Measurements from ENCODE around the gene MT1H.

Gene MT1H

DNA sequence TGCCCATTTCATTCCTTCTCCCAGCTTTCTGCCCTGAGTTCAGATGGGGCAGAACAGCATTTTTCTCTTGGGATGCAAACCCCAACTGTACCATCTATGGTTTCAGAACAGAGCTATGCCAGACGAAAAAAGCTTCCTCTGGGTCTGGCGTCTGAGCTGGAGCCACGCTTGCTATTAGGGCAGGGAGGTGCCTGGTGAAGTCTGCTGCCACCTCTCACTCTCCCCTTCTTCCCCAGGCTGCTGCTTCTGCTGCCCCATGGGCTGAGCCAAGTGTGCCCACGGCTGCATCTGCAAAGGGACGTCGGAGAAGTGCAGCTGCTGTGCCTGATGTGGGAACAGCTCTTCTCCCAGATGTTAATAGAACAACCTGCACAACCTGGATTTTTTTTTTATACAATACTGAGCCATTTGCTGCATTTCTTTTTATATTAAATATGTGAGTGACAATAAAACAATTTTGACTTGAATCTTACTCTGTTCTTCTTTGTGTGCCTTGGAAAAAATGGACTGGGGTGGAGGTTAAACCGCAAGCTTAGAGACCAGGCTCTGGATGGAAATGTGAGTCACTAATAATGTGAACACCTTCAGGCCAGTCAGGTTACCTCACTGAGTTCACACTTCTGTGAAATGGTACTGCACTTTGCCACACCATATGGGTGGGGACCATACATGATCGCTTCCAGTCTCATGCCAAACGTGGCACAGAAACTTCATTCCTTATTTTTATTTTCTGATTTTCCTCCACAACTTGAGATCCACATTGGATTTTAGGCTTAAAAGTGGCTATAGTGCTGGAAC is 32.8 kb upstream of the MT1H start:
- DNase-seq (ENCODE audit: low read depth in 2 of 2, low spot score in 1 of 2), result no peak

DNA sequence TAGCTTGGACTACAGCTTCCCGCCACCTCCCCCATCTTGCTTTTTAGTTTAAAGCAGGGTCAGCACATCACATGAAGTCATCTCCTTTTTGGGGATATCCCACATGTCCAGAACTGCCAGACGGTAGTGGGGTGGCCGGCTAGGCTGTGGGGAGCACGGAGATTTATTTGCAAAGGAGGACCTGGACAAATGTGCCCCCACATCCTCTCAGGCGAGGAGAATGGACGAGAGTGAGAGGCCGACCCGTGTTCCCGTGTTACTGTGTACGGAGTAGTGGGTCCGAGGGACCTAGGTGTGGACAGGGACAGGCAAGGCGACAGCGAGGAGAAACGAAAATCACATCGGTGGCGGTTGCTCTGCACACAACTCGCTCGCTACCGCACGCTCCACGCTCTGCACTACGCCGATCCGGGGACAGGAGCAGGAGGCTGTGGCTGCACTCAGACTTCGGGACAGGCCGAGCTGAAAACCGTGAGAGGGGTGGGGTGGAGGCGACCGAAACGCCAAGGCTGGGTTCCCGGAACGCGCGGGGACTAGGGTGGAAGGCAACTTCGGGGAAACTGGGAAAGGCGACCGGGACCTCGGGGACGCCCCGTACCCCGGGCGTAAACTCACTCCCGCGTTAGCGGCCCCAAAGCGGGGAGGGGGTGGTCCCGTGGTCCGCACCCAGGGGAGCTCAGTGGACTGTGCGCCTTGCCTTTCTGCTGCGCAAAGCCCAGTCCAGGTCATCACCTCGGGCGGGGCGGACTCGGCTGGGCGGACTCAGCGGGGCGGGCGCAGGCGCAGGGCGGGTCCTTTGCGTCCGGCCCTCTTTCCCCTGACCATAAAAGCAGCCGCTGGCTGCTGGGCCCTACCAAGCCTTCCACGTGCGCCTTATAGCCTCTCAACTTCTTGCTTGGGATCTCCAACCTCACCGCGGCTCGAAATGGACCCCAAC is 31.5 kb upstream of the MT1H start, which contains the start of gene MT1A:
Gene MT1A, plus strand, starts transcription at position 853 of the 937 bp plus-strand sequence. Its CDS starts 73 bp downstream, at position 926.
- DNase-seq (ENCODE audit: low read depth in 2 of 2, low spot score in 1 of 2), result no peak

GRCh38 chr16:56639045-56639444 is 30.6 kb upstream of the MT1H start:
- no peak for DNase-seq (ENCODE audit: low read depth in 2 of 2, low spot score in 1 of 2)

DNA sequence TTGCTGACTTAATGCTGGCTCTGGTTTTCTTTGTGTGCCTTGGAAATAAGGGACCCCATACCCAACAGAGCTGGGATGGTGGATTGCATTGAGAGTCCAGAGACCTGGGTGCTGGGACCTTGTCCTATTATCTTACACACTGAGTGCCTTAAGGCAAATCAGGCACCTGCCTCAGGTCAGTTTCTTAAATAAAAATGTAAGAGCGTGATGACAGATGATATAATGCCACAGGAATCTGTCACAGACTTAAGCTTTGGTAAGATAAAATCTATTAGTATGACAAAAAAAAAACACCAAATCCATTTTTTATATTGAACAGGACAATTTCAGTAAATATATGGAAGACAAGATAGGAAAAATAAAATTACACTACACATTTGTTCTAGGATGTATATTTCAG is 29.5 kb upstream of the MT1H start:
- DNase-seq (ENCODE audit: low read depth in 2 of 2, low spot score in 1 of 2), result no peak

- no peak for DNase-seq (ENCODE audit: low read depth in 2 of 2, low spot score in 1 of 2)
These were observed 28.4 kb upstream of the MT1H start for GRCh38 chr16:56641166-56641565.

GRCh38 chr16:56643080-56643778 is 26.4 kb upstream of the MT1H start:
- peak; percentile 42 for DNase-seq (ENCODE audit: low read depth in 2 of 2, low spot score in 1 of 2)

- no peak for DNase-seq (ENCODE audit: low read depth in 2 of 2, low spot score in 1 of 2)
These were observed 25.8 kb upstream of the MT1H start for GRCh38 chr16:56643833-56644232.

GRCh38 chr16:56645311-56645710 is 24.3 kb upstream of the MT1H start:
- no peak for DNase-seq (ENCODE audit: low read depth in 2 of 2, low spot score in 1 of 2)

DNA sequence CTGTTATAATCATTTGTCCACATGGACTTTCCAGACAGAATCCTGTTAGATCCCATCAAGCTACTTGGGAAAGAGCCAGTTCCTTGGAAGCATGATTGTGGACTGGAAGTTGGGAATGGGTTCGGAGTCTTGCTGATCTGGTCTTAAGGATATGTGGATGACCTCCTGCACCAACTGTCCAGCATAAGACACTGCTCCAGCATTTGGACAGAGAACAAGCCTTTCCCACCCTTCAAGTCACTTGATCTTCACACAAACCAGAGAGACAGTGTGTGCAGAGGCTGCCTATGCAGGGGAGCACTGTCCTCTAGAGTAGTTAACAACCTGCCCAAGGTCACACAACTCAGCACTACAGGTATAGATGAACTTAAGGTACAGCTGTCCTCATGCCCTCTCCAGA is 23.8 kb upstream of the MT1H start:
- DNase-seq (ENCODE audit: low read depth in 2 of 2, low spot score in 1 of 2), result no peak

GRCh38 chr16:56647641-56648431 is 21.8 kb upstream of the MT1H start:
- DNase-seq (ENCODE audit: low read depth in 2 of 2, low spot score in 1 of 2), result no peak

DNA sequence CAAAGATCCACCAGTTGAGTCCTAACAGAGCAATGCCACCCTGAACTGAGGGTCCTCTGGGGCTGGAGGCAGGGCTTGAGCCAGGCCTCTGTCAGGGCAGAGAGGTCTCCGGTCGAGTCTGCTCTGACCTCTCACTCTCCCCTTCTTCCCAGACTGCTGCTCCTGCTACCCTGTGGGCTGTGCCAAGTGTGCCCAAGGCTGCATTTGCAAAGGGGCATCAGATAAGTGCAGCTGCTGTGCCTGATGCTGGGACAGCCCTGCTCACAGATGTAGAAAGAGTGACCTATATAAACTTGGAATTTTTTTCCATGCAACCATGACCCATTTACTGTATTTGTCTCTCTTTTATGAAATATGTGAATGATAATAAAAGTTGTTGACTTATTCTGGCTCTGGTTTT is 20.3 kb upstream of the MT1H start:
- DNase-seq (ENCODE audit: low read depth in 2 of 2, low spot score in 1 of 2), result no peak

DNA sequence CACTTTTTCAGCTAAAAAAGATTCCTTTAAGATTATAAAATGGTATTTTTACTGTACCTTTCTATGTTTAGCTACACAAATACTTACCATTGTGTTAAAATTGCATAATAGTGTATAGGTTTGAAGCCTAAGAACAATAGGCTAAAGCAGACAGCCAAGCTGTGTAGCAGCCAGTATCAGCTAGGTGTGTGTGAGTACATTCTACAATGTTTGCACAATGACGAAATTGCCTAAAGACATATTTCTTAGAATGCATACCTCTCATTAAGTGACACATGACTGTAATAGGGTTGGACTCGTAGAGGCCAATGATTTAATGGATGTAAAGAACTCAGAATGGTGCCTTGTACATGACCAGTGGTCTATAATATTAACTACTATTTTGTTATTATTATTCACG is 19.8 kb upstream of the MT1H start:
- DNase-seq (ENCODE audit: low read depth in 2 of 2, low spot score in 1 of 2), result no peak

GRCh38 chr16:56651586-56651985 is 18.0 kb upstream of the MT1H start, which contains the start of gene MT1B:
TSS of gene MT1B (plus strand) at chr16:56651886. CDS start at chr16:56651954, 68 bp downstream.
- DNase-seq (ENCODE audit: low read depth in 2 of 2, low spot score in 1 of 2), result no peak

DNA sequence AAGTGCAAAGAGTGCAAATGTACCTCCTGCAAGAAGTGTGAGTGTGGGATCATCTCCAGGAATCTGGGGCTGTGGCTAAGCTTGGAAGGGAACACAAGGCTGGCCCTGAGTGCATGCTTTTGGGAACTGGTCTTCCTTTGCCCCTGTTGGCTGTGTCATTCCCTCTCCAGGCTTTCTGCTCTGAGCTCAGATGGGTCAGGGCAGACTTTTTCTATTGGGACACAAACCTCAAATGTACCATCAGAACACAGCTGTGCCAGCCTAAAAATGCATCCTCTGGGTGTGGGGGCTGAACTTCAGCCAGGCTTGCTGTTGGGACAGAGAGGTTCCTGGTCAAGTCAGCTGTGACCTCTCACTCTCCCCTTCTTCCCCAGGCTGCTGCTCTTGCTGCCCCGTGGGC is 17.0 kb upstream of the MT1H start:
- DNase-seq (ENCODE audit: low read depth in 2 of 2, low spot score in 1 of 2), result no peak

DNA sequence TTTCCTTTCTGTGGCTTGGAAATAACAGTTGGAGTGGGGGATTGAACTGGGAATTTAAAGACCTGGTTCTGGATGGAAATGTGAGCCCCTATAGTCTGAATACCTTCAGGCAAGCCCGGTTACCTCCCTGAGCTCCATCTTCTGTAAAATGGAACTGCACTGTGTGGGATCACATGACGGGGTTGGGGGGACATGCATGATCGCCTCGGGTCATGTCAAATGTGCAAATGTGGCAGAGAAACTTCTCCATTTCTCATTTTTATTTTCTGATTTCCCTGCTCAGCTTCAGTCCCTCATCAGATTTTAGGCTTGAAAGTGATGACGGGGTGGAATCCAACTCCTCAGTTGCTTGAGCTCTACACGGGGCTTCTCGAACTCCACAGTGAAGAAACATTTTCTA is 16.4 kb upstream of the MT1H start:
- no peak for DNase-seq (ENCODE audit: low read depth in 2 of 2, low spot score in 1 of 2)

DNA sequence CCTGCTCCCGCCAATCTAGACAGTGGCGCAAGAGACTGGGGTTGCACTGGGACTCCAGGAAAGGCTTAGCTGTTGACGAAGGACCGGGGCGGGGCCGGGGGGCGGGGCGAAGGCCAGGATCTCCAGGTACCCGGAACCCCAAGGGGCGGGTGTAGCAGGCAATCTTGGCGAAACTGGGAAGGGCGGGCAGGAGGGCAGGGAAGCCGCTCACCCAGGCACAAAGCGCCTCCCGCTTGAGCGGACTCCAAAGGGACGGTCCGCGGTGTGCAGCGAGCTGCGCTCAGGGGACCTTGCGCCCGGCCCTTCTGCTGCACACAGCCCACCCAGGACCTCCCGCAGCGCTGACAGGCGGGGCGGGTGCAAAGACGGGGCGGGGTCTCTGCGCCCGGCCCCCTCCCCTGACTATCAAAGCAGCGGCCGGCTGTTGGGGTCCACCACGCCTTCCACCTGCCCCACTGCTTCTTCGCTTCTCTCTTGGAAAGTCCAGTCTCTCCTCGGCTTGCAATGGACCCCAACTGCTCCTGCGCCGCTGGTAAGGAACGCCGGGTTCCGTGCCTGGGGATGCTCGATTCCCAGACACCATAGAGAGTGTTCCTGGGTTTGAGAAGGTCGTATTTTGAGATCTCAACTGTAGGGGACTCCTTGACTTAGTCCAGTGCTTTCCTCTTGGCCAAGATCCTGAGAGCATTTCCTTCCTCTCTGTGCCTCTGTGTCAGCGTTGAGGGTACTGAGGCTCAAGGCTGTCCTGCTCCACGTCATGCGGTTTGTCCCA is 11.9 kb upstream of the MT1H start, which contains the start of gene MT1F:
Gene MT1F, plus strand, starts transcription at position 405 of the 772 bp plus-strand sequence. Its CDS starts 100 bp downstream, at position 505.
- DNase-seq (ENCODE audit: low read depth in 2 of 2, low spot score in 1 of 2), result peak; percentile 27 to 53

GRCh38 chr16:56658327-56658875 is 11.2 kb upstream of the MT1H start:
- DNase-seq (ENCODE audit: low read depth in 2 of 2, low spot score in 1 of 2), result no peak

DNA sequence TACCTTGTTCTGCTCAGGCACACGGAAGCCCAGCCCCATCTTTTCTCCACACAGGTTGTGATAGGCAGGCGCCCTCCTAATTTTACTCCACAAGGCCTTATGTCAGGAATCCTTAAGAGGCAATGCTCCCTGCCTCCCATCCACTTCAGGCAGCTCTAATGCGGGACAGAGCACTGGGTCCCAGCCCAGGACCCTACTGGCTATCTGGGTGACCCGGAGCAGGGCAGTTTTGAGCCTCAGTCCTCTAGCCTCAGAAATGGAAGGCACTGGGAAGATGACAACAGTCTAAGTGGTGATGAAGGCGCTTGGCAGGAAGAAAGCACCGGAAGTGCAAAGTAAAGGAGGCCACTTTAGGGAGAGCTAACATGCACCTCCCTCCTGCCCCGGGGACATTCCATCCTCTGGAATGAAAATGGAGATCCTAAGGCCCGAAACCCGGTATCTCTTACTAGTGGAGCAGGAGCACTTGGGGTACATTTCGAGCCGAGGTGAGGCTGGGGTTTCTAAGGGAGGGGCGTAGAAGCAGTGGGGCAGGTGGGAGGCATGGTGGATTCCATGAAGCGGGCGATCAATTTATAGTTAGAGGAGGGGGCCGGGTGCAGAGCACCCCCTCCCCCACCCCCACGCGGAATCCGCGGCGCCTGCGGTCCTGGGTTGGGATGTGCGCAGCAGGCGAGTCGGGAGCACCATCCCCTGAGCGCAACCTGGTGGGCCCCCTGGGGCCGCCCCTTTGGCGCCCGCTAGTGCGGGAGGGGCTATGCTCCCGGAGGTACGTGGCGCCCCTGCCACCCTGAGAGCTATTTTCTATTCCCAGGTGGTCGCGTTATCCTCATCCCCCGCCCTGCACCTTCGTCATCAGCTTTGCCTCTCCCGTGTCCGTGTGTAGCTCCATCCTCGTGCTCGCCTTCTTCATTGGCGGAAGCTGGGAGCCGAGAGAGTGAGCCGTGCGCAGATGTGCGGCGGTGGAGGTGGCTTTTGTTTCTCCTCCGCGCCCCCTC is 7.0 kb upstream of the MT1H start:
- DNase-seq (ENCODE audit: low read depth in 2 of 2, low spot score in 1 of 2), result no peak
